Measurements from ENCODE around the gene CISH.

CISH gene

DNA sequence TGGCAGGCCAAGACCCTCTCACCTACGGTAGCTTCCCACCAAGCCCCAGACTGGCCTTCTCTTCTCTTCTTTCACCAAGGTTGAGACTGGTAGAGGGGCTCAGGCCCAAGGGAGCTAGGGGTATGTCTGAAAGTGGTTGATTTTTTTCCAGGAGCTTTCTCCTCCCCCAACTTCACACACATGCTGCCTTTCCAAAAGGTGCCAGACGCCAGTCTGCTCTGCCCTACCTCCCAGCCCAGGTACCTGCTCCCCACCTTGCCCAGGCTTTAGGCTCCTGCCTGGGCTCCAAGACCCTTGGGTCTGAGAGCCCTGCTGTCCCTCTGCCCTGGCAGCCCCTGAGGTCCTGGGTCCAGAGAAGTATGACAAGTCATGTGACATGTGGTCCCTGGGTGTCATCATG is 33.8 kb upstream of the CISH start:
- Histone ChIP-seq H3K9ac (ENCODE audit: insufficient read length) (no peak overlapping the region), H3K9me3 (ENCODE audit: low read depth, low read length) (no peaks in the 10 kb centered on the region), H3K36me3 (ENCODE audit: insufficient read depth, low read length) (no peaks in the 10 kb centered on the region), H3K4me3 (no peak overlapping the region), H3K27ac (no peak overlapping the region)
- no peak for DNase-seq (ENCODE audit: low read depth, low spot score)
- TF ChIP-seq FOXP2 (optimal IDR thresholded peaks at IDR 0.05; ENCODE audit: control extremely low read depth, extremely low read length, insufficient read depth) (no peak), POLR2AphosphoS5 (IDR thresholded peaks at IDR 0.05; ENCODE audit: borderline replicate concordance, low read depth, low read length) (no peak), EZH2 (IDR thresholded peaks at IDR 0.05) (no peak)

DNA sequence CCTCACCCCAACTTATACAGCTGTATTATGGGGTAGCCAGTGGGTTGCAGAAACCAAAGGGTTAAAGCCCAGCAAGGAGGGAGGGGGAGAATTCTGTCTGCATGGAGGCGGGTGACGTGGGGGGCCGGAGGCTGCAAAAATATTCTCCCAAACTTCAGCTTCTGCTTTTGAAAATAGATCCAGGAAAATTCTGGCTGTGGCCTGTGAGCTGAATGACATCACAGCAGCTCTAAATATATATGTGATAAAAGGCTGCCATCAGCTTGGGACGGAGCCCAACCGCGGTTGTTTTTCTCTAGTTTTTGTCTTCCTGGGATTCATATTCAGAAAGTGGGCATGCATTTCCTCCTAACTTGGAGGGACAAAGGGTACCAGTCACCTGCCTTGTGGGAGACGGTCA is 33.0 kb upstream of the CISH start:
- no peak for DNase-seq (ENCODE audit: low read depth, low spot score)

DNA sequence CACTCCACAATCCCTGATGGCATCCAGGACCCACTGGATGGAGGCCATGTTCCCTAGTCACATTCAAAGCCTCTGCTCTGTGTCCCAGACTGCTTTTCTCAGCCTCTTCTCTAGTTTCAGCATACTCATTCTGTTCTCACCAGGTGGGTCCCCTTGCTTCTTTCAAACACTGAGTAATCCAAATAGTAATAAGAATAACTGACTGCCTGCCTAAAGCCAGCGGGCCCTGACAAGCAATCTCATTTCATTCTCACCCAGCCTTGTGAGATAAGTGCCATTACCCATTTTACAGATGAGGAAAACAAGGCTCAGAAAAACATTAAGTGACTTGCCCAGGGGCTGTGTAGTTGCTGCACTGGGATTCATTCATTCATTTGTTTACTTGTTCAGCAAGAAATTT is 30.8 kb upstream of the CISH start:
- H3K4me3 ChIP-seq: no peak overlapping the region
- no peaks in the 10 kb centered on the region for H3K36me3 ChIP-seq (ENCODE audit: insufficient read depth, low read length)
- no peak for DNase-seq (ENCODE audit: low read depth, low spot score)
- no peaks in the 10 kb centered on the region for H3K9me3 ChIP-seq (ENCODE audit: low read depth, low read length)
- TF ChIP-seq EZH2 (IDR thresholded peaks at IDR 0.05): no peak
- TF ChIP-seq FOXP2 (optimal IDR thresholded peaks at IDR 0.05; ENCODE audit: control extremely low read depth, extremely low read length, insufficient read depth): no peak
- no peak for TF ChIP-seq POLR2AphosphoS5 (IDR thresholded peaks at IDR 0.05; ENCODE audit: borderline replicate concordance, low read depth, low read length)
- no peak overlapping the region for H3K9ac ChIP-seq (ENCODE audit: insufficient read length)
- H3K27ac ChIP-seq: no peak overlapping the region

More for the DNA sequence above, 33.0 kb upstream of the CISH start:
- Histone ChIP-seq H3K4me3 (no peak overlapping the region), H3K36me3 (ENCODE audit: insufficient read depth, low read length) (no peaks in the 10 kb centered on the region), H3K27ac (no peak overlapping the region), H3K9ac (ENCODE audit: insufficient read length) (no peak overlapping the region), H3K9me3 (ENCODE audit: low read depth, low read length) (no peaks in the 10 kb centered on the region)
- TF ChIP-seq FOXP2 (optimal IDR thresholded peaks at IDR 0.05; ENCODE audit: control extremely low read depth, extremely low read length, insufficient read depth): no peak
- no peak for TF ChIP-seq EZH2 (IDR thresholded peaks at IDR 0.05)
- TF ChIP-seq POLR2AphosphoS5 (IDR thresholded peaks at IDR 0.05; ENCODE audit: borderline replicate concordance, low read depth, low read length): no peak

DNA sequence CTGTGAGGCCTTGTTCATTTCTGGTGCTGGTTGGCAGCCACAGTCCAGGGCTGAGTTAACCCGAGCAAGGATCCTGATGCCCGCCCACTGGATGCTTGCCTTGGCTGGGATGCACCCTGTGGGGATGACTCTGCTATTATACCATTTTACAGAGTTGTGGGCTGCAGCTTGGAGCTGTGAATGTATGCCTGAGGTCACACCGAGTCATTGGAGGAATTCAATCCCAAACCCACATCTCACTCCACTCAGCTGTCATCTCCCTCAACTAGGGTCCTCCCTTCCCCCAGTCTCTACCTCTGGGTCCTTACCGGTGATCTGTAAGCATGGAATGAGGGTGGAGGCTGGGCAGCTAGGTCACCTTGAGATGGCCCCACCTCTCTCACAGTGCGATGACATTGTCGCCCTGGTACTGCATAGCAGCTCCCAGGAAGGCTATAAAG is 27.5 kb upstream of the CISH start:
- Histone ChIP-seq H3K27ac (no peak overlapping the region), H3K4me3 (no peak overlapping the region), H3K36me3 (ENCODE audit: insufficient read depth, low read length) (no peaks in the 10 kb centered on the region), H3K9me3 (ENCODE audit: low read depth, low read length) (no peaks in the 10 kb centered on the region), H3K9ac (ENCODE audit: insufficient read length) (no peak overlapping the region)
- no peak for DNase-seq (ENCODE audit: low read depth, low spot score)
- TF ChIP-seq FOXP2 (optimal IDR thresholded peaks at IDR 0.05; ENCODE audit: control extremely low read depth, extremely low read length, insufficient read depth) (no peak), POLR2AphosphoS5 (IDR thresholded peaks at IDR 0.05; ENCODE audit: borderline replicate concordance, low read depth, low read length) (no peak), EZH2 (IDR thresholded peaks at IDR 0.05) (no peak)

DNA sequence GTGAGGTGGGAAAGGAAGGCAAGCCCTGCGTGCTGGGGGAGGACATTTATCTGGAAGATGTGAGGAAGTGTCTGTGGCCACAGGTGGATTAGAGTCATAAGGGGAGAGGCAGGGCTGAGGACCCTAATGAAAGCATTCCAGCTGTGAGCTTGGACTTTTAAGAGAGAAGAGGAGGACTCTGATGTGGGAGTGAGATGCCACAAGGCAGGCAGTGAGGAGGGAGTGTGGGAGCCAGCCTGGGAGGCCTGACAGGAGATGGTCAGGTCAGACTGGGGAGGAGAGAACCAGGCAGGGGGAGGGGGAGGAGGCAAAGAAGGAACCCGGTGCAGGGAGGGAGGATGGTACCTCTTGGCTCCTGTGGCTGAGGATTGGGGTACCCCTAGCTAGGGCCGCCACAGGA is 26.4 kb upstream of the CISH start:
- no peaks in the 10 kb centered on the region for H3K36me3 ChIP-seq (ENCODE audit: insufficient read depth, low read length)
- H3K9me3 ChIP-seq (ENCODE audit: low read depth, low read length): no peaks in the 10 kb centered on the region
- no peak overlapping the region for H3K9ac ChIP-seq (ENCODE audit: insufficient read length)
- H3K4me3 ChIP-seq: no peak overlapping the region
- DNase-seq (ENCODE audit: low read depth, low spot score): no peak
- H3K27ac ChIP-seq: no peak overlapping the region
- TF ChIP-seq FOXP2 (optimal IDR thresholded peaks at IDR 0.05; ENCODE audit: control extremely low read depth, extremely low read length, insufficient read depth) (no peak), POLR2AphosphoS5 (IDR thresholded peaks at IDR 0.05; ENCODE audit: borderline replicate concordance, low read depth, low read length) (no peak), EZH2 (IDR thresholded peaks at IDR 0.05) (no peak)

DNA sequence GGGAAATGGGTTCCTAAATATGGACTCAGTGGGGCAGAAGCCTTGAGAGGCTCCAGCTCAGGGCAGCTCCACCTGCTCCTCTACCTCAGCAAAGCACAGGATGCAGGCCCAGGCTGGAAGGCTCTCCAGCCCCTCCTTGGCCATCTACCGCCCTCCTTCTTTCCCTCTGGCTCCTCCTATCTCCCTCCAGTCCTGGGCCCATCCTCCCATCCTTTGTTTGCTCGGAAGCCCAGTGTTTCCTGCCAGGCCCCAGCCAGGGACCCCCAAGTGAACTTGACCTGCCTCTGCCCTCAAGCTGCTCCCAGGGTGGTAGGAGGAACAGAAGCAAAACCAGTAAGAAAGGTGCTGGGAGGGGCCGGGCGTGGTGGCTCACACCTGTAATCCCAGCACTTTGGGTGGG is 25.4 kb upstream of the CISH start:
- Histone ChIP-seq H3K4me3 (no peak overlapping the region), H3K36me3 (ENCODE audit: insufficient read depth, low read length) (no peaks in the 10 kb centered on the region), H3K27ac (no peak overlapping the region), H3K9me3 (ENCODE audit: low read depth, low read length) (no peaks in the 10 kb centered on the region), H3K9ac (ENCODE audit: insufficient read length) (no peak overlapping the region)
- TF ChIP-seq POLR2AphosphoS5 (IDR thresholded peaks at IDR 0.05; ENCODE audit: borderline replicate concordance, low read depth, low read length) (no peak), EZH2 (IDR thresholded peaks at IDR 0.05) (no peak)
- no peak for DNase-seq (ENCODE audit: low read depth, low spot score)

DNA sequence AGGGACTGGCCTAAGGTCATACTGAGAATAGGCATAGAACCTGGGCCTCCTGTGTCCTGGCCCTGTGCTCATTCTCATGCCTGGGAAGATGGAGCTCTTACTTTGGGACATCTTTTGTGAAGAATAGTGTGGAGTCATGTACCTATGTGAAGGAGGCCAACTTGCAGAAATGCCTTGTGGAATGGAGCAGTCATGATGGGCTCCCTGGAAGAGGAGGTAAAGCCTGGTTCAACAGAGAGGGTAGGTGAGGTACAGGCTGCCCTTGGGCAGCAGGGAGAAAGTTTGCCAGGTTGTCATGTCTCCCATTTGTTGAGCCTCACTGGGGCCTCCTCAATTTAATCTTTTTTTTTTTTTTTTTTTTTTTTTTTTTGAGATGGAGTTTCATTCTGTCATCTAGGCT is 23.5 kb upstream of the CISH start:
- TF ChIP-seq POLR2AphosphoS5 (IDR thresholded peaks at IDR 0.05; ENCODE audit: borderline replicate concordance, low read depth, low read length) (no peak), EZH2 (IDR thresholded peaks at IDR 0.05) (no peak), FOXP2 (optimal IDR thresholded peaks at IDR 0.05; ENCODE audit: control extremely low read depth, extremely low read length, insufficient read depth) (no peak)
- Histone ChIP-seq H3K36me3 (ENCODE audit: insufficient read depth, low read length) (no peaks in the 10 kb centered on the region), H3K27ac (no peak overlapping the region), H3K9ac (ENCODE audit: insufficient read length) (no peak overlapping the region), H3K4me3 (no peak overlapping the region), H3K9me3 (ENCODE audit: low read depth, low read length) (no peaks in the 10 kb centered on the region)
- no peak for DNase-seq (ENCODE audit: low read depth, low spot score)

DNA sequence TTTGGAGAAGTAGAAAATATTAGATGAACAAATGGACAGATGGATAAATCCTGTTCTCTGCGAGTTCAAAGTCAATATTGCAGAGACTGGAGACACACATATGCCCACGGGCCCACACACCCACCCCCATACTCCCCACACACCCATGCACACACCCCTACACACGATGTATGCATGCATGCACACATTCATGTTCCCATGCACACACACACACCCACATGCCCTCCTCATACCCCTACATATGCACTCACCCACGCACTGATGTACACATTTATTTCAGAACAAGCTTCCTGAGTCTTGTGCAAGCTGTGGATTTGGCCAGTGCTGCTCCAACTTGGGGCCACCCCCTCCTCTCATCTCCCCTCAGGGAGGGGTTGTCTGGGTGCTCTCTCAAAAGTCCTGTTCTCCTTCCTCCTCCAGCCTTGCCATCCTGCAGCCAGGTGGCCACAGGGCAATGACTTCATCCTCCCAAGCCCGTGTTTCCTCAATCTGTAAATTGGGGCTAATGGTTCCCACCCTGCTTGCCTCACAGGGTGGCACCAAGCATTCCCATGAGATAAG is 21.7 kb upstream of the CISH start:
- Histone ChIP-seq H3K9me3 (ENCODE audit: low read depth, low read length) (no peaks in the 10 kb centered on the region), H3K27ac (no peak overlapping the region), H3K4me3 (no peak overlapping the region), H3K36me3 (ENCODE audit: insufficient read depth, low read length) (no peaks in the 10 kb centered on the region), H3K9ac (ENCODE audit: insufficient read length) (no peak overlapping the region)
- no peak for DNase-seq (ENCODE audit: low read depth, low spot score)
- TF ChIP-seq POLR2AphosphoS5 (IDR thresholded peaks at IDR 0.05; ENCODE audit: borderline replicate concordance, low read depth, low read length) (no peak), EZH2 (IDR thresholded peaks at IDR 0.05) (no peak), FOXP2 (optimal IDR thresholded peaks at IDR 0.05; ENCODE audit: control extremely low read depth, extremely low read length, insufficient read depth) (no peak)

DNA sequence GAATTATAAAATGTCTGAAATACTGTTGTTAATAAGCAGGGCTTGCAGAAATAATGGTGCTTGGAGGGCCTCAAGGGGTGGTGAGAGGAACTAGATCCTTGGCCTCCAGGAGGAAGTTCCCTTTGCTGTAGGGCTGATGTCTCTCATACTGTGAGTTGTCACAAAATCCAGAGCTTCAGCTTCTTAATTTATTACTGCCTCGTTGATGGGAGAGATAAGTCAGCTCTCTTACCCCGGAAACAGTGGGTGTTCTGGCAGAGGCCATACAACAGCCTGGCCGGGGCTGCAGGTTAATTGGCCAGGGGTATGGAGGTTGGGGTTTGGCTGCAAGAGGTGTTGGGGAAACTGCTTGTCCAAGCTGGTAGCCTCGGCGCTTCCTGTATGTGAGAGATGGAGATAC is 20.9 kb upstream of the CISH start:
- TF ChIP-seq FOXP2 (optimal IDR thresholded peaks at IDR 0.05; ENCODE audit: control extremely low read depth, extremely low read length, insufficient read depth) (no peak), EZH2 (IDR thresholded peaks at IDR 0.05) (no peak), POLR2AphosphoS5 (IDR thresholded peaks at IDR 0.05; ENCODE audit: borderline replicate concordance, low read depth, low read length) (no peak)
- Histone ChIP-seq H3K36me3 (ENCODE audit: insufficient read depth, low read length) (no peaks in the 10 kb centered on the region), H3K9ac (ENCODE audit: insufficient read length) (no peak overlapping the region), H3K9me3 (ENCODE audit: low read depth, low read length) (no peaks in the 10 kb centered on the region), H3K27ac (no peak overlapping the region), H3K4me3 (no peak overlapping the region)
- no peak for DNase-seq (ENCODE audit: low read depth, low spot score)

Measured in SK-N-MC (cell line).